ENCODE results near the gene KRCC1.

DNA sequence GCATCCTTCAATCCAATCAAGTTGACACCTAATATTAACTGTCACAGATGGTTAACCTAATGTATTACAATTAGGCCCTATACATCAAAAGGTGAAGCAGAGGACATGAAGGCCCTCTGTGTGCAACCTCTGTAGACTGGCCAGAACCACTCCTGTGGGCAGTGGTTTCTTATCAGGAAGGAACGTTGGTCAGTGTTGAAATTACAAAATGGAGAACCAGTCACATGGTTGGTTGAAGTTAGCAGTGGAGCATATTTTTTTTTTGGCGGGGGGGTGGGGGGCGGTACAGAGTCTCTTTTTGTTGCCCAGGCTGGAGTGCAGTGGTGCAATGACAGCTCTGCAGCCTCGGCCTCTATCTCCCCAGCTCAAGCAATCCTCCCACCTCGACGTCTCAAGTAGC is 59.0 kb downstream of the KRCC1 start:
- TF ChIP-seq EP300 (conservative IDR thresholded peaks at IDR 0.05; ENCODE audit: poor library complexity, severe bottlenecking) (no peak), POLR2AphosphoS5 (IDR thresholded peaks at IDR 0.05) (no peak), RAD21 (conservative IDR thresholded peaks at IDR 0.05) (no peak), EZH2 (IDR thresholded peaks at IDR 0.05; ENCODE audit: borderline replicate concordance, insufficient read depth, low read length, poor library complexity, severe bottlenecking) (no peak), MXI1 (conservative IDR thresholded peaks at IDR 0.05; ENCODE audit: poor library complexity, severe bottlenecking) (no peak), TAF1 (IDR thresholded peaks at IDR 0.05; ENCODE audit: low read depth) (no peak)
- TF ChIP-seq, protein P1, sequence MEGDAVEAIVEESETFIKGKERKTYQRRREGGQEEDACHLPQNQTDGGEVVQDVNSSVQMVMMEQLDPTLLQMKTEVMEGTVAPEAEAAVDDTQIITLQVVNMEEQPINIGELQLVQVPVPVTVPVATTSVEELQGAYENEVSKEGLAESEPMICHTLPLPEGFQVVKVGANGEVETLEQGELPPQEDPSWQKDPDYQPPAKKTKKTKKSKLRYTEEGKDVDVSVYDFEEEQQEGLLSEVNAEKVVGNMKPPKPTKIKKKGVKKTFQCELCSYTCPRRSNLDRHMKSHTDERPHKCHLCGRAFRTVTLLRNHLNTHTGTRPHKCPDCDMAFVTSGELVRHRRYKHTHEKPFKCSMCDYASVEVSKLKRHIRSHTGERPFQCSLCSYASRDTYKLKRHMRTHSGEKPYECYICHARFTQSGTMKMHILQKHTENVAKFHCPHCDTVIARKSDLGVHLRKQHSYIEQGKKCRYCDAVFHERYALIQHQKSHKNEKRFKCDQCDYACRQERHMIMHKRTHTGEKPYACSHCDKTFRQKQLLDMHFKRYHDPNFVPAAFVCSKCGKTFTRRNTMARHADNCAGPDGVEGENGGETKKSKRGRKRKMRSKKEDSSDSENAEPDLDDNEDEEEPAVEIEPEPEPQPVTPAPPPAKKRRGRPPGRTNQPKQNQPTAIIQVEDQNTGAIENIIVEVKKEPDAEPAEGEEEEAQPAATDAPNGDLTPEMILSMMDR (IDR thresholded peaks at IDR 0.05; ENCODE audit: poor library complexity, severe bottlenecking): no peak
